IMR-90 (cell line): ENCODE data around the gene ZBTB4.

ENCODE experiments used
- FOS ChIP-seq: fragments of 150-350 bp; IDR thresholded peaks from 2 replicates; pipeline ENCODE4 v1.6.1; 2016; ENCODE audit warnings: low read depth, low read length
- MXI1 ChIP-seq: IDR thresholded peaks from 2 replicates; pipeline ENCODE4 v1.6.1; 2012; ENCODE audit warnings: low read depth, mild to moderate bottlenecking, low read length, moderate library complexity, borderline replicate concordance
- POLR2A ChIP-seq: IDR thresholded peaks from 2 replicates; pipeline ENCODE4 v1.6.1; 2012; ENCODE audit warnings: mild to moderate bottlenecking, low read depth, low read length
- RAD21 ChIP-seq: IDR thresholded peaks from 2 replicates; pipeline ENCODE4 v1.6.1; 2012; ENCODE audit warnings: low read length, improper control_type of control experiment
- RFX5 ChIP-seq: IDR thresholded peaks from 2 replicates; pipeline ENCODE4 v1.8.0; 2012; ENCODE audit warnings: low read depth, mild to moderate bottlenecking, low read length, moderate library complexity
- TF ChIP-seq, protein P1 (sequence below): conservative IDR thresholded peaks from 2 replicates; pipeline ENCODE4 v1.5.1; 2012; ENCODE audit warnings: mild to moderate bottlenecking, low read depth, low read length, improper control_type of control experiment

- TF ChIP-seq MXI1, result no peak
- no peak for TF ChIP-seq RFX5
- TF ChIP-seq, protein P1, sequence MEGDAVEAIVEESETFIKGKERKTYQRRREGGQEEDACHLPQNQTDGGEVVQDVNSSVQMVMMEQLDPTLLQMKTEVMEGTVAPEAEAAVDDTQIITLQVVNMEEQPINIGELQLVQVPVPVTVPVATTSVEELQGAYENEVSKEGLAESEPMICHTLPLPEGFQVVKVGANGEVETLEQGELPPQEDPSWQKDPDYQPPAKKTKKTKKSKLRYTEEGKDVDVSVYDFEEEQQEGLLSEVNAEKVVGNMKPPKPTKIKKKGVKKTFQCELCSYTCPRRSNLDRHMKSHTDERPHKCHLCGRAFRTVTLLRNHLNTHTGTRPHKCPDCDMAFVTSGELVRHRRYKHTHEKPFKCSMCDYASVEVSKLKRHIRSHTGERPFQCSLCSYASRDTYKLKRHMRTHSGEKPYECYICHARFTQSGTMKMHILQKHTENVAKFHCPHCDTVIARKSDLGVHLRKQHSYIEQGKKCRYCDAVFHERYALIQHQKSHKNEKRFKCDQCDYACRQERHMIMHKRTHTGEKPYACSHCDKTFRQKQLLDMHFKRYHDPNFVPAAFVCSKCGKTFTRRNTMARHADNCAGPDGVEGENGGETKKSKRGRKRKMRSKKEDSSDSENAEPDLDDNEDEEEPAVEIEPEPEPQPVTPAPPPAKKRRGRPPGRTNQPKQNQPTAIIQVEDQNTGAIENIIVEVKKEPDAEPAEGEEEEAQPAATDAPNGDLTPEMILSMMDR, result no peak
- TF ChIP-seq POLR2A, result no peak
- TF ChIP-seq RAD21, result no peak
- no peak for TF ChIP-seq FOS
These were observed 22.9 kb upstream of the ZBTB4 start for GRCh38 chr17:7502171-7502847.
